HG03139 (cell line): Measurements from ENCODE around the gene C1QTNF12.

ENCODE experiments used
- ATAC-seq: cut with Tn5 transposase; IDR thresholded peaks from one replicate; pipeline ENCODE4 v1.9.1; 2021; ENCODE audit not compliant: unreplicated experiment

Gene C1QTNF12

GRCh38 chr1:1241588-1242219, 4.8 kb downstream of the C1QTNF12 start:
- no peak for ATAC-seq

- ATAC-seq, result no peak
Observed at GRCh38 chr1:1240822-1241587, 5.5 kb downstream of the C1QTNF12 start.

GRCh38 chr1:1240348-1240732, 6.2 kb downstream of the C1QTNF12 start:
- ATAC-seq, result no peak

- ATAC-seq, result no peak
Observed at GRCh38 chr1:1239614-1240347, 6.7 kb downstream of the C1QTNF12 start.

GRCh38 chr1:1239227-1239613, 7.3 kb downstream of the C1QTNF12 start:
- ATAC-seq, result no peak

- ATAC-seq, result no peak
Observed at GRCh38 chr1:1238702-1239178, 7.8 kb downstream of the C1QTNF12 start.

- no peak for ATAC-seq
Observed at GRCh38 chr1:1237874-1238701, 8.4 kb downstream of the C1QTNF12 start.

- ATAC-seq, result no peak
Observed at GRCh38 chr1:1236945-1237873, 9.3 kb downstream of the C1QTNF12 start.

- no peak for ATAC-seq
Observed at GRCh38 chr1:1236176-1236763, 10.3 kb downstream of the C1QTNF12 start.

GRCh38 chr1:1235016-1235744, 11.3 kb downstream of the C1QTNF12 start:
- ATAC-seq, result no peak

- no peak for ATAC-seq
Observed at GRCh38 chr1:1234180-1234808, 12.2 kb downstream of the C1QTNF12 start.

GRCh38 chr1:1233567-1233892, 13.0 kb downstream of the C1QTNF12 start:
- ATAC-seq, result no peak

GRCh38 chr1:1232796-1233566, 13.5 kb downstream of the C1QTNF12 start:
- ATAC-seq, result no peak

- ATAC-seq, result no peak
Observed at GRCh38 chr1:1232208-1232795, 14.2 kb downstream of the C1QTNF12 start, which contains the start of gene B3GALT6. B3GALT6 (plus strand) TSS chr1:1232237; CDS start chr1:1232279, 42 bp downstream.

GRCh38 chr1:1231400-1232207, 14.9 kb downstream of the C1QTNF12 start, which contains the start of gene SDF4:
SDF4 (minus strand) TSS chr1:1232001; CDS start chr1:1228772, 3,229 bp downstream.
- peak; percentile 85 for ATAC-seq

- no peak for ATAC-seq
Observed at GRCh38 chr1:1230656-1231399, 15.7 kb downstream of the C1QTNF12 start.
